ENCODE results near the gene CHPF2.

Gene CHPF2

GRCh38 chr7:151276666-151277590, 44.6 kb downstream of the CHPF2 start:
- Histone ChIP-seq H3K4me3 (ENCODE audit: low read depth in 1 of 2, low read length in 2 of 2) (peak overlapping the region in 1 of 2 experiments; percentile 40; a peak in 2 of 4 replicates), H3K9me3 (ENCODE audit: insufficient read depth, low read length, severe bottlenecking) (no peaks in the 10 kb centered on the region), H3K9ac (ENCODE audit: low read depth, low read length) (no peak overlapping the region), H3K27ac (ENCODE audit: low read length) (no peak overlapping the region), H3K79me2 (ENCODE audit: insufficient read depth, low read length) (no peaks in the 10 kb centered on the region), H3K4me2 (ENCODE audit: insufficient read depth, low read length) (peak overlapping the region; percentile 53), H2AFZ (ENCODE audit: low read depth, low read length) (peak overlapping the region; percentile 68; the same call in 1 of the 2 replicates), H3K4me1 (ENCODE audit: insufficient read depth, low read length) (peaks cover 18% of the 10 kb centered on the region), H3K27me3 (ENCODE audit: insufficient read depth, low read length, poor library complexity) (peaks cover 44% of the 10 kb centered on the region), H4K20me1 (ENCODE audit: insufficient read depth, low read length) (0 out of 2 replicates have a peak, but pooled peaks cover 3% of the 10 kb centered on the region), H3K36me3 (ENCODE audit: insufficient read depth, low read length) (no peaks in the 10 kb centered on the region)
- DNase-seq (peak; percentile 68), ATAC-seq (ENCODE audit: insufficient read depth, low read depth) (peak; percentile 91)
- TF ChIP-seq CTCF (IDR thresholded peaks at IDR 0.05; ENCODE audit: borderline replicate concordance, extremely low read depth, low read length, poor library complexity, severe bottlenecking) = no peak
- no peak for TF ChIP-seq EZH2 (IDR thresholded peaks at IDR 0.05; ENCODE audit: borderline replicate concordance, low read depth, low read length, severe bottlenecking)

DNA sequence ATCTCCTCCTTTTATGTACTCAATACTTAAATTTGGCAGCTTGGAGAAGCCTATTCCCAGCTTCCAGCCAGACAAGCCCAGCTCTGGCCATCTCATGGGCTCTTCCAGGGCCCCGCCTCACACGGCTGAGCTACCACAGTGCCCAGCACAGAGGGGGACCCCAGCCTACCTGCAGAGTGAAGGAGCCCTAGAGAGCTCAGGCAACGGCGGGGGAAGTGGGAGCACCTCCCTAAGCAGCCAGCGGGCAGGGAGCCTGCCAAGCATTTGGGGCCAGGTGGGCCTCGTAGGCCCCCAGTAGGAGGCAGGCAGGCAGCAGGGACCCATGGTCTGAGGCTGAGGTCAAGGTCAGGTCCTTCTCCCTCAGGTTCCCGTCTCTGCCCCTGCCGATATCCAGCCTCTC, 45.3 kb downstream of the CHPF2 start:
- DNase-seq (no peak), ATAC-seq (ENCODE audit: insufficient read depth, low read depth) (no peak)
- Histone ChIP-seq H3K27ac (ENCODE audit: low read length) (no peak overlapping the region), H3K9me3 (ENCODE audit: insufficient read depth, low read length, severe bottlenecking) (no peaks in the 10 kb centered on the region), H3K79me2 (ENCODE audit: insufficient read depth, low read length) (no peaks in the 10 kb centered on the region), H4K20me1 (ENCODE audit: insufficient read depth, low read length) (0 out of 2 replicates have a peak, but pooled peaks cover 3% of the 10 kb centered on the region), H3K4me2 (ENCODE audit: insufficient read depth, low read length) (no peak overlapping the region), H3K36me3 (ENCODE audit: insufficient read depth, low read length) (no peaks in the 10 kb centered on the region), H3K4me1 (ENCODE audit: insufficient read depth, low read length) (peaks cover 11% of the 10 kb centered on the region), H3K27me3 (ENCODE audit: insufficient read depth, low read length, poor library complexity) (peaks cover 44% of the 10 kb centered on the region), H2AFZ (ENCODE audit: low read depth, low read length) (no peak overlapping the region), H3K4me3 (ENCODE audit: low read depth in 1 of 2, low read length in 2 of 2) (no peak overlapping the region), H3K9ac (ENCODE audit: low read depth, low read length) (no peak overlapping the region)
- TF ChIP-seq CTCF (IDR thresholded peaks at IDR 0.05; ENCODE audit: borderline replicate concordance, extremely low read depth, low read length, poor library complexity, severe bottlenecking) (no peak), EZH2 (IDR thresholded peaks at IDR 0.05; ENCODE audit: borderline replicate concordance, low read depth, low read length, severe bottlenecking) (no peak)

DNA sequence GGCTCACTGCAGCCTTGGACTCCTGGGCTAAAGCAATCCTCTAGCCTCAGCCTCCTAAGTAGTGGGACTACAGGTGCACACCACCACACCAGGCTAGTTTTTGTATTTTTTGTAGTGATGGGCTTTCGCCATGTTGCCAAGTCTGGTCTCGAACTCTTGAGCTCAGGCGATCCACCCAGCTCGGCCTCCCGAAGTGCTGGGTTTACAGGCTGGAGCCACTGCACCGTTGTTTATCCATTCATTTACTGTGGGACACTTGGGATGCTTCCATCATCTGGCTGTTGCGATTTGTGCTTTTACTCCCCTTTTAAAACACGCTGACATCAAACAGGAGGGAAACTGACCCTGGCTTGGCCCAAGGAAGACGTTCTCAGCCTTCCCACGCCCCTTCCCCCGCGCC, 46.7 kb downstream of the CHPF2 start:
- H3K4me1 ChIP-seq (ENCODE audit: insufficient read depth, low read length) = peaks cover 9% of the 10 kb centered on the region; the same call in 1 of the 2 replicates
- H4K20me1 ChIP-seq (ENCODE audit: insufficient read depth, low read length) = 0 out of 2 replicates have a peak, but pooled peaks cover 3% of the 10 kb centered on the region
- no peak overlapping the region for H3K4me3 ChIP-seq (ENCODE audit: low read depth in 1 of 2, low read length in 2 of 2)
- no peaks in the 10 kb centered on the region for H3K36me3 ChIP-seq (ENCODE audit: insufficient read depth, low read length)
- no peak overlapping the region for H3K4me2 ChIP-seq (ENCODE audit: insufficient read depth, low read length)
- H3K27ac ChIP-seq (ENCODE audit: low read length) = no peak overlapping the region
- H3K27me3 ChIP-seq (ENCODE audit: insufficient read depth, low read length, poor library complexity) = peaks cover 48% of the 10 kb centered on the region
- ATAC-seq (ENCODE audit: insufficient read depth, low read depth) (no peak), DNase-seq (no peak)
- no peaks in the 10 kb centered on the region for H3K79me2 ChIP-seq (ENCODE audit: insufficient read depth, low read length)
- no peak for TF ChIP-seq EZH2 (IDR thresholded peaks at IDR 0.05; ENCODE audit: borderline replicate concordance, low read depth, low read length, severe bottlenecking)
- TF ChIP-seq CTCF (IDR thresholded peaks at IDR 0.05; ENCODE audit: borderline replicate concordance, extremely low read depth, low read length, poor library complexity, severe bottlenecking) = no peak
- H3K9me3 ChIP-seq (ENCODE audit: insufficient read depth, low read length, severe bottlenecking) = no peaks in the 10 kb centered on the region
- no peak overlapping the region for H3K9ac ChIP-seq (ENCODE audit: low read depth, low read length)
- H2AFZ ChIP-seq (ENCODE audit: low read depth, low read length) = no peak overlapping the region

Measured in DND-41 (cell line).